ENCODE measurements around the gene EFNB1.

DNA sequence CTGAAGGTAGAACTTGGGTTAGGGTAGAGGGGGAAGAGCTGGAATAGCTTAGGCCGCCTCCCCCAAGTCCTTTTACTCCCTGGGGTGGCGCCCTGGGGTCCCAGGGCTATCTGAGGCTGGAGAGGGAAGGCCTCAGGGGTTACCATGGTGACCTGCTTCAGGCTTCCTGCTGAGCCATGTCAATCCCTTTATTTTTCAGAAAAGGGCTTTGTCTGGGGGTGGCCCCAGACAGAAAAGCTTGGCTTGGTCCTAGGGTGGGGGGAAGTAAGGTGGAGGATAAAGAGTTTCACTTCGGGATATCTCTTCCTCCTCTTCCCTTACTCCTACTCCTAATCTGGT is 6.3 kb downstream of the EFNB1 start:
- TF ChIP-seq, protein P1, sequence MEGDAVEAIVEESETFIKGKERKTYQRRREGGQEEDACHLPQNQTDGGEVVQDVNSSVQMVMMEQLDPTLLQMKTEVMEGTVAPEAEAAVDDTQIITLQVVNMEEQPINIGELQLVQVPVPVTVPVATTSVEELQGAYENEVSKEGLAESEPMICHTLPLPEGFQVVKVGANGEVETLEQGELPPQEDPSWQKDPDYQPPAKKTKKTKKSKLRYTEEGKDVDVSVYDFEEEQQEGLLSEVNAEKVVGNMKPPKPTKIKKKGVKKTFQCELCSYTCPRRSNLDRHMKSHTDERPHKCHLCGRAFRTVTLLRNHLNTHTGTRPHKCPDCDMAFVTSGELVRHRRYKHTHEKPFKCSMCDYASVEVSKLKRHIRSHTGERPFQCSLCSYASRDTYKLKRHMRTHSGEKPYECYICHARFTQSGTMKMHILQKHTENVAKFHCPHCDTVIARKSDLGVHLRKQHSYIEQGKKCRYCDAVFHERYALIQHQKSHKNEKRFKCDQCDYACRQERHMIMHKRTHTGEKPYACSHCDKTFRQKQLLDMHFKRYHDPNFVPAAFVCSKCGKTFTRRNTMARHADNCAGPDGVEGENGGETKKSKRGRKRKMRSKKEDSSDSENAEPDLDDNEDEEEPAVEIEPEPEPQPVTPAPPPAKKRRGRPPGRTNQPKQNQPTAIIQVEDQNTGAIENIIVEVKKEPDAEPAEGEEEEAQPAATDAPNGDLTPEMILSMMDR (IDR thresholded peaks at IDR 0.05), result no peak
- TF ChIP-seq POLR2AphosphoS5 (IDR thresholded peaks at IDR 0.05; ENCODE audit: insufficient read depth in 1 of 2, low read depth in 1 of 2), result no peak
